DND-41 (cell line): ENCODE results near the gene PJA1.

Experiments
- ATAC-seq: fragments of 200-7000 bp; cut with Tn5 transposase; 3 replicates; pipeline ENCODE4 v1.9.1; 2021; ENCODE audit warnings: low read depth; ENCODE audit not compliant: insufficient read depth
- DNase-seq: peaks from one replicate; pipeline ENCODE4 v3.0.0-alpha.2; 2020
- H2AFZ ChIP-seq: 2 replicates; pipeline ENCODE4 v1.6.0; 2012; ENCODE audit warnings: low read depth, low read length
- H3K27ac ChIP-seq: 2 replicates; pipeline ENCODE4 v1.5.1; 2012; ENCODE audit warnings: low read length, inconsistent platforms
- H3K27me3 ChIP-seq: fragments of 200-600 bp; sonication (generic); 2 replicates; pipeline ENCODE4 v1.6.0; 2012; ENCODE audit warnings: low read length, mild to moderate bottlenecking, inconsistent platforms; ENCODE audit not compliant: insufficient read depth, poor library complexity
- H3K36me3 ChIP-seq: 2 replicates; pipeline ENCODE4 v1.5.1; 2012; ENCODE audit warnings: low read length, inconsistent platforms; ENCODE audit not compliant: insufficient read depth
- H3K4me1 ChIP-seq: 2 replicates; pipeline ENCODE4 v1.5.1; 2012; ENCODE audit warnings: mild to moderate bottlenecking, low read length; ENCODE audit not compliant: insufficient read depth
- H3K4me2 ChIP-seq: 2 replicates; pipeline ENCODE4 v1.6.0; 2012; ENCODE audit warnings: mild to moderate bottlenecking, moderate library complexity, low read length, inconsistent platforms; ENCODE audit not compliant: insufficient read depth
- H3K4me3 ChIP-seq, 2 experiments: fragments of 200-600 bp in 1 of 2; shearing (Covaris generic) in 1 of 2; 2 replicates each; pipeline ENCODE4 v1.5.1; 2012 to 2016; ENCODE audit warnings: inconsistent platforms in 2 of 2, low read length in 2 of 2, mild to moderate bottlenecking in 2 of 2, low read depth in 1 of 2, moderate library complexity in 1 of 2
- H3K79me2 ChIP-seq: 2 replicates; pipeline ENCODE4 v1.6.0; 2012; ENCODE audit warnings: low read length, inconsistent platforms; ENCODE audit not compliant: insufficient read depth
- H3K9ac ChIP-seq: 2 replicates; pipeline ENCODE4 v1.6.0; 2012; ENCODE audit warnings: low read depth, mild to moderate bottlenecking, inconsistent platforms, low read length, moderate library complexity
- H3K9me3 ChIP-seq: 2 replicates; pipeline ENCODE4 v1.5.1; 2012; ENCODE audit warnings: low read length, moderate library complexity, mild to moderate bottlenecking, inconsistent platforms; ENCODE audit not compliant: insufficient read depth, severe bottlenecking
- H4K20me1 ChIP-seq: 2 replicates; pipeline ENCODE4 v1.6.0; 2012; ENCODE audit warnings: low read length; ENCODE audit not compliant: insufficient read depth
- CTCF ChIP-seq: IDR thresholded peaks from 2 replicates; pipeline ENCODE4 v1.5.1; 2012; ENCODE audit warnings: borderline replicate concordance, low read length, moderate library complexity, mild to moderate bottlenecking; ENCODE audit not compliant: poor library complexity, severe bottlenecking; ENCODE audit errors: extremely low read depth
- EZH2 ChIP-seq: IDR thresholded peaks from 3 replicates; pipeline ENCODE4 v1.6.1; 2012; ENCODE audit warnings: borderline replicate concordance, low read depth, mild to moderate bottlenecking, moderate library complexity, low read length, inconsistent platforms; ENCODE audit not compliant: severe bottlenecking

The PJA1 gene

GRCh38 chrX:69151866-69152284, 13.4 kb downstream of the PJA1 start:
- H3K27ac ChIP-seq, result no peak overlapping the region
- no peak overlapping the region for H3K4me2 ChIP-seq
- no peak for ATAC-seq
- H3K9me3 ChIP-seq, result no peaks in the 10 kb centered on the region
- H2AFZ ChIP-seq, result no peak overlapping the region
- no peak overlapping the region for H3K4me3 ChIP-seq
- no peaks in the 10 kb centered on the region for H4K20me1 ChIP-seq
- DNase-seq, result no peak
- no peaks in the 10 kb centered on the region for H3K36me3 ChIP-seq
- no peaks in the 10 kb centered on the region for H3K27me3 ChIP-seq
- H3K4me1 ChIP-seq, result no peaks in the 10 kb centered on the region
- no peak overlapping the region for H3K9ac ChIP-seq
- H3K79me2 ChIP-seq, result no peaks in the 10 kb centered on the region
- TF ChIP-seq EZH2 (no peak), CTCF (no peak)

GRCh38 chrX:69150281-69150960, 14.8 kb downstream of the PJA1 start:
- Histone ChIP-seq H2AFZ (no peak overlapping the region), H3K9ac (no peak overlapping the region), H3K36me3 (no peaks in the 10 kb centered on the region), H3K9me3 (no peaks in the 10 kb centered on the region), H4K20me1 (no peaks in the 10 kb centered on the region), H3K27ac (no peak overlapping the region), H3K4me1 (no peaks in the 10 kb centered on the region), H3K79me2 (no peaks in the 10 kb centered on the region), H3K4me3 (no peak overlapping the region), H3K27me3 (no peaks in the 10 kb centered on the region), H3K4me2 (no peak overlapping the region)
- TF ChIP-seq CTCF, result no peak
- no peak for TF ChIP-seq EZH2
- ATAC-seq, result no peak
- no peak for DNase-seq

DNA sequence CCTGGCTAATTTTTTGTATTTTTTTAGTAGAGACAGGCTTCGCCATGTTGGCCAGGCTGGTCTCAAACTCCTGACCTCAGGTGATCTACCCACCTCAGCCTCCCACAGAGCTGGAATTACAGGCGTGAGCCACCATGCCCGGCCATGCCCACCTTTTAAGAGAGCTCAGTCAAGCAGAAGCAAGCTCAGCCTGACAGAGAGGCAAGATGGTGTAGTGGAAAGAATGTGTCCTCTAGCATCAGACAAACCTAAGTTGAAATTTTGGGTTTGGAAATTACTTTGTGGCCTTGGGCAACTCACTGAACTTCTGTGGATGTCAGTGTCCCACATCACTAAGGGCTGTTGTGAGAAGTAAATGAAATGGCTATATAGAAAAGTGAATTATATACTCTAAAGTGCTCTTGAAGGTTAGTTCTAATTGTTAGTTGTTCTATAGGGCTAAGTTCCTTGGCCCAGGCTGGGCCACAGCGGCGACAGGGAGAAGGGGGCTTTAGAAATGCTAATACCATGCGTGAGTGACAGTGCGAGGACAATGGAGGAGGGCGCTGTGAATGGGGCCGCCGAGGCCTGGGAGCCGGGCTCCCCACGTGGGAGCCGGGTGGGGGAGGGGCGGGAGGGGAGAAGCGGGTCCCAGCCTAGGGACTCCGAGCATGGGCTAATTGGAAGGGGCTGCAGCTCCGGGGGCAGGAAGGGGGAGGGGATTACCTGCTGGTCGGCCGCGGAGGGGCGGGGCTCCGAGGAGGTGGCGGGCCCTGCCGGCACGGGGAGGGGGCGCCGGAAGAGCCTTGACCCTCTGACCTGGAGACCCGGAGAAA, 15.6 kb downstream of the PJA1 start:
- H3K79me2 ChIP-seq, result no peaks in the 10 kb centered on the region
- no peaks in the 10 kb centered on the region for H3K4me1 ChIP-seq
- no peak overlapping the region for H3K4me2 ChIP-seq
- H3K36me3 ChIP-seq, result no peaks in the 10 kb centered on the region
- H3K27me3 ChIP-seq, result no peaks in the 10 kb centered on the region
- H4K20me1 ChIP-seq, result no peaks in the 10 kb centered on the region
- H2AFZ ChIP-seq, result no peak overlapping the region
- H3K27ac ChIP-seq, result no peak overlapping the region
- H3K9ac ChIP-seq, result no peak overlapping the region
- TF ChIP-seq CTCF (no peak), EZH2 (no peak)
- H3K9me3 ChIP-seq, result no peaks in the 10 kb centered on the region
- ATAC-seq (no peak), DNase-seq (no peak)
- H3K4me3 ChIP-seq, result no peak overlapping the region
